CD14-positive monocyte (primary cell): ENCODE results near the gene S100A13. TPM values are rescaled to one million over a fixed set of nuclear protein-coding genes. Genes with fewer than 3 reads are reported as not detected.

Experiments
- DNase-seq, 3 donors: peaks; one replicate each; pipeline ENCODE4 v3.0.0-alpha.2; 2011 to 2022
- H2AFZ ChIP-seq: 2 replicates; pipeline ENCODE4 v1.6.0; 2012; ENCODE audit warnings: mild to moderate bottlenecking, low read depth, low read length, inconsistent platforms; ENCODE audit not compliant: insufficient read depth, poor library complexity, severe bottlenecking
- H3K27ac ChIP-seq, 2 donors: 1 replicate in 1 of 2; 2 replicates in 1 of 2; pipeline ENCODE4 v1.5.1; 2012 to 2013; ENCODE audit warnings: low read length in 2 of 2, control low read depth in 1 of 2, inconsistent platforms in 1 of 2, low read depth in 1 of 2, mild to moderate bottlenecking in 1 of 2
- H3K27me3 ChIP-seq, 2 donors: one replicate each; pipeline versions ENCODE4 v1.6.0 to v1.6.1; 2011 to 2013; ENCODE audit warnings: low read length in 2 of 2; ENCODE audit not compliant: control insufficient read depth in 2 of 2, insufficient read depth in 2 of 2
- H3K36me3 ChIP-seq, 2 donors: replicated peaks in 1 of 2; 1 replicate in 1 of 2; 2 replicates in 1 of 2; pipeline versions ENCODE4 v1.5.1 to v1.6.1; 2012 to 2013; ENCODE audit warnings: low read length in 2 of 2, control low read depth in 1 of 2, inconsistent platforms in 1 of 2, mild to moderate bottlenecking in 1 of 2; ENCODE audit not compliant: insufficient read depth in 2 of 2, control insufficient read depth in 1 of 2
- H3K4me1 ChIP-seq, 2 donors: 1 replicate in 1 of 2; 2 replicates in 1 of 2; pipeline versions ENCODE4 v1.5.1 to v1.6.1; 2012 to 2013; ENCODE audit warnings: low read length in 2 of 2, control low read depth in 1 of 2, inconsistent platforms in 1 of 2, mild to moderate bottlenecking in 1 of 2, moderate library complexity in 1 of 2; ENCODE audit not compliant: insufficient read depth in 2 of 2, control insufficient read depth in 1 of 2
- H3K4me2 ChIP-seq: replicated peaks from 2 replicates; pipeline ENCODE3; 2012; ENCODE audit warnings: low read length, moderate library complexity, mild to moderate bottlenecking; ENCODE audit not compliant: poor library complexity, severe bottlenecking; ENCODE audit errors: extremely low read depth
- H3K4me3 ChIP-seq, 3 experiments: fragments of 200-600 bp in 1 of 3; sonication (generic) in 1 of 3; replicated peaks in 1 of 3; 1 replicate in 2 of 3; 2 replicates in 1 of 3; pipeline ENCODE4 v1.5.1; 2011 to 2013; ENCODE audit warnings: low read length in 3 of 3, mild to moderate bottlenecking in 3 of 3, control low read depth in 2 of 3, low read depth in 2 of 3, inconsistent platforms in 1 of 3, moderate library complexity in 1 of 3
- H3K79me2 ChIP-seq: 2 replicates; pipeline ENCODE4 v1.6.0; 2012; ENCODE audit warnings: mild to moderate bottlenecking, control low read depth, inconsistent platforms, low read length, moderate library complexity; ENCODE audit not compliant: insufficient read depth
- H3K9ac ChIP-seq: 2 replicates; pipeline ENCODE4 v1.6.0; 2017; ENCODE audit warnings: low read length, mild to moderate bottlenecking; ENCODE audit not compliant: insufficient read depth, poor library complexity, severe bottlenecking
- H3K9me3 ChIP-seq, 2 donors: replicated peaks in 1 of 2; 1 replicate in 1 of 2; 2 replicates in 1 of 2; pipeline versions ENCODE4 v1.5.1 to v1.6.1; 2012 to 2013; ENCODE audit warnings: low read length in 2 of 2, control low read depth in 1 of 2; ENCODE audit not compliant: control insufficient read depth in 1 of 2, insufficient read depth in 1 of 2
- H4K20me1 ChIP-seq: 2 replicates; pipeline ENCODE4 v1.6.0; 2012; ENCODE audit warnings: mild to moderate bottlenecking, low read length, control low read depth, moderate library complexity; ENCODE audit not compliant: insufficient read depth
- H3K27ac Mint-ChIP-seq, 7 donors: one replicate each; pipeline ENCODE4 v1.8.0; 2020; ENCODE audit warnings: mild to moderate bottlenecking in 7 of 7, mixed read lengths in 7 of 7, moderate library complexity in 6 of 7, inconsistent platforms in 2 of 7
- H3K27me3 Mint-ChIP-seq, 3 donors: one replicate each; pipeline ENCODE4 v1.8.0; 2021 to 2022; ENCODE audit warnings: low read depth in 3 of 3, mild to moderate bottlenecking in 3 of 3, mixed read lengths in 3 of 3, moderate library complexity in 3 of 3, inconsistent platforms in 1 of 3
- H3K36me3 Mint-ChIP-seq, 2 donors: one replicate each; pipeline ENCODE4 v1.8.0; 2020; ENCODE audit warnings: mixed read lengths in 2 of 2, inconsistent platforms in 1 of 2, mild to moderate bottlenecking in 1 of 2
- H3K4me1 Mint-ChIP-seq: one replicate; pipeline ENCODE4 v1.8.0; 2020; ENCODE audit warnings: mild to moderate bottlenecking, mixed read lengths
- H3K4me3 Mint-ChIP-seq, 2 donors: one replicate each; pipeline ENCODE4 v1.8.0; 2020; ENCODE audit warnings: mild to moderate bottlenecking in 2 of 2, mixed read lengths in 2 of 2, moderate library complexity in 1 of 2
- H3K9me3 Mint-ChIP-seq, 7 donors: one replicate each; pipeline ENCODE4 v1.8.0; 2020 to 2022; ENCODE audit warnings: mixed read lengths in 7 of 7, mild to moderate bottlenecking in 6 of 7, moderate library complexity in 6 of 7, inconsistent platforms in 2 of 7
- WGBS: methylation state at CpG from one replicate; pipeline ENCODE4 v1.1.5; 2013; ENCODE audit warnings: missing lambda C conversion rate; ENCODE audit not compliant: insufficient coverage; 5-methylcytosine and 5-hydroxymethylcytosine counted together
- intact Hi-C, 2 donors: fragments of 100-400 bp; cut with micrococcal nuclease; formaldehyde crosslinking; loops; one replicate each; pipeline versions ENCODE4 v1.15.0 to v1.15.1; 2023
- polyA plus RNA-seq, 3 donors: library from polyadenylated mRNA; depleted of rRNA in 1 of 3; unstranded in 2 of 3; stranded (reverse) in 1 of 3; fragments of 300-500 nt in 2 of 3; fragments of >200 nt in 1 of 3; fragmentation: Illumina TruSeq in 2 of 3; gene quantifications; 1 replicate in 2 of 3; 2 replicates in 1 of 3; pipeline ENCODE4 v1.2.3, GENCODE V29; 2012 to 2021
- TF ChIP-seq, protein P1 (sequence below): fragments of 200-600 bp; IDR thresholded peaks from one replicate; pipeline ENCODE4 v1.8.0; 2022; ENCODE audit warnings: antibody characterized with exemption, mild to moderate bottlenecking

The S100A13 gene
- polyA plus RNA-seq, 3 donors = 2.5 to 13.9 (median 2.6) TPM

DNA sequence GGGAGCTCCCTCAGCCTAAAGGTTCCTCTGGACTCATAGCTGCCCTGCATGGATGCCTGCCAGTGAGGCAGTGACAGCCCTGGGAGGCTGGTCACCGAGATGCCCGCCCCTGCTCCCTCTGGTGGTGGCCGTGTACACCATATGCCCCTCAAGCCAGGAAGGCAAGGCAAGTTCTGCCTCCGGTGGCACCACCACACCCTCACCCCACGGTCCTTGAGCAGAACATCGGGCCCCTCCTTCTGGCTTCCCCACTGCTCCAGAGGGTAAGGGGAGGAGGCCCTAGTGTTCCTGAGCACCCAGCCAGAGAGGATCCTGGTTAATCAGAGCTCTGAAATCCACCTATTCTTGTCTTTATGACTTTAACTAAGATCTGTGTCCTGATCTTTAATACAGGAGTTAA, 9.6 kb downstream of the S100A13 start:
- peaks cover 19 to 23% of the 10 kb centered on the region in 2 donors for H3K4me1 ChIP-seq
- H3K4me3 ChIP-seq = no peak overlapping the region
- peak; percentile 62 to 73 (median 70) for DNase-seq
- Mint-ChIP-seq H3K36me3 (peaks cover 0 to 6% of the 10 kb centered on the region in 2 donors), H3K9me3 (peaks cover 0 to 9% (median 4%) of the 10 kb centered on the region in 7 donors), H3K27me3 (peaks cover 0 to 2% (median 0%) of the 10 kb centered on the region in 3 donors), H3K27ac (peak overlapping the region in 2 of 7 donors; percentile 30 to 42), H3K4me1 (peaks cover 16% of the 10 kb centered on the region), H3K4me3 (no peak overlapping the region)
- TF ChIP-seq, protein P1, sequence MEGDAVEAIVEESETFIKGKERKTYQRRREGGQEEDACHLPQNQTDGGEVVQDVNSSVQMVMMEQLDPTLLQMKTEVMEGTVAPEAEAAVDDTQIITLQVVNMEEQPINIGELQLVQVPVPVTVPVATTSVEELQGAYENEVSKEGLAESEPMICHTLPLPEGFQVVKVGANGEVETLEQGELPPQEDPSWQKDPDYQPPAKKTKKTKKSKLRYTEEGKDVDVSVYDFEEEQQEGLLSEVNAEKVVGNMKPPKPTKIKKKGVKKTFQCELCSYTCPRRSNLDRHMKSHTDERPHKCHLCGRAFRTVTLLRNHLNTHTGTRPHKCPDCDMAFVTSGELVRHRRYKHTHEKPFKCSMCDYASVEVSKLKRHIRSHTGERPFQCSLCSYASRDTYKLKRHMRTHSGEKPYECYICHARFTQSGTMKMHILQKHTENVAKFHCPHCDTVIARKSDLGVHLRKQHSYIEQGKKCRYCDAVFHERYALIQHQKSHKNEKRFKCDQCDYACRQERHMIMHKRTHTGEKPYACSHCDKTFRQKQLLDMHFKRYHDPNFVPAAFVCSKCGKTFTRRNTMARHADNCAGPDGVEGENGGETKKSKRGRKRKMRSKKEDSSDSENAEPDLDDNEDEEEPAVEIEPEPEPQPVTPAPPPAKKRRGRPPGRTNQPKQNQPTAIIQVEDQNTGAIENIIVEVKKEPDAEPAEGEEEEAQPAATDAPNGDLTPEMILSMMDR = no peak
- H4K20me1 ChIP-seq = no peaks in the 10 kb centered on the region
- H3K79me2 ChIP-seq = no peaks in the 10 kb centered on the region
- H2AFZ ChIP-seq = peak overlapping the region; percentile 62
- no peak overlapping the region for H3K27ac ChIP-seq
- H3K36me3 ChIP-seq = no peaks in the 10 kb centered on the region
- peaks cover 0 to 4% of the 10 kb centered on the region in 2 donors for H3K9me3 ChIP-seq
- no peak overlapping the region for H3K9ac ChIP-seq
- no CpG with 5 or more reads among the region's 6 CpGs for WGBS
- H3K27me3 ChIP-seq = no peaks in the 10 kb centered on the region
- no peak overlapping the region for H3K4me2 ChIP-seq
- intact Hi-C loops = loop anchor here in 1 of 2 donors (5.0 kb wide), 1 partner anchor 105 kb away; no protein-coding TSS in a partner anchor

DNA sequence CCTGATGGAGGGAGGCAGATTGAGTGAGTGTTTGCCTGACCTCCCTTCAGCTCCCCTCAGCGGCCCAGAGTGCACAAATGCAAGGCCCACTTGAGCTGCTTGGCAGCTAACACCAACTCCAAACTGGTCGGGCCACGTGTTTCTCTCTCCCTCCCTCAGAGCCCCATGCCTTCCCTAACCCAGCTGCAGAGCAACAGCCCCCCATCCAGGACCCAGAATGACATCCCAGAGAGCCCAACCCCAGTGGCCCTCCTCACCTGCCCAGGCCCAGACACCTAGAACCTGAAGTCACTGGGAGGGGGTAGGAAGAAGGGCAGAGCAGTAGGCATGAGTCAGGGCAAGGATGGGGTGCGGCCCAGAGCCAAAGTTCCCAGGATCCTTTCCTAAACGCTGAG, 10.4 kb downstream of the S100A13 start:
- H3K4me3 Mint-ChIP-seq = no peak overlapping the region
- Histone ChIP-seq H3K9ac (no peak overlapping the region), H3K4me3 (no peak overlapping the region), H3K36me3 (no peaks in the 10 kb centered on the region), H3K4me2 (no peak overlapping the region), H3K79me2 (no peaks in the 10 kb centered on the region), H3K4me1 (peaks cover 17 to 21% of the 10 kb centered on the region in 2 donors), H4K20me1 (no peaks in the 10 kb centered on the region), H3K27ac (no peak overlapping the region), H3K27me3 (no peaks in the 10 kb centered on the region), H3K9me3 (peaks cover 0 to 4% of the 10 kb centered on the region in 2 donors), H2AFZ (peak overlapping the region; percentile 47)
- H3K27ac Mint-ChIP-seq = no peak overlapping the region
- peaks cover 0 to 2% (median 2%) of the 10 kb centered on the region in 3 donors for H3K27me3 Mint-ChIP-seq
- WGBS = 89% methylated on average over 4 of the region's 5 CpGs
- H3K4me1 Mint-ChIP-seq = peaks cover 14% of the 10 kb centered on the region
- TF ChIP-seq, protein P1 = no peak
- peaks cover 0 to 6% of the 10 kb centered on the region in 2 donors for H3K36me3 Mint-ChIP-seq
- intact Hi-C loops = loop anchor here in 1 of 2 donors (5.0 kb wide), 1 partner anchor 105 kb away; no protein-coding TSS in a partner anchor
- peaks cover 0 to 9% (median 4%) of the 10 kb centered on the region in 7 donors for H3K9me3 Mint-ChIP-seq
- no peak for DNase-seq
